Osteocyte (in vitro differentiated cells): ENCODE measurements around the gene FOXJ3. TPM values are rescaled to one million over a fixed set of nuclear protein-coding genes. Genes with fewer than 3 reads are reported as not detected.

Experiments used
- DNase-seq: peaks from one replicate; pipeline ENCODE4 v3.0.0; 2021; ENCODE audit warnings: mixed read lengths; ENCODE audit not compliant: unreplicated experiment; ENCODE audit errors: extremely low spot score
- H3K27ac Mint-ChIP-seq: one replicate; pipeline ENCODE4 v1.8.0; 2021; ENCODE audit warnings: mild to moderate bottlenecking, mixed read lengths; ENCODE audit not compliant: unreplicated experiment
- H3K27me3 Mint-ChIP-seq: one replicate; pipeline ENCODE4 v1.8.0; 2021; ENCODE audit warnings: mixed read lengths; ENCODE audit not compliant: unreplicated experiment
- H3K36me3 Mint-ChIP-seq: one replicate; pipeline ENCODE4 v1.8.0; 2021; ENCODE audit warnings: mixed read lengths; ENCODE audit not compliant: unreplicated experiment
- H3K4me1 Mint-ChIP-seq: one replicate; pipeline ENCODE4 v1.8.0; 2021; ENCODE audit warnings: mixed read lengths; ENCODE audit not compliant: unreplicated experiment
- H3K4me3 Mint-ChIP-seq: one replicate; pipeline ENCODE4 v1.8.0; 2021; ENCODE audit warnings: mild to moderate bottlenecking, moderate library complexity, mixed read lengths; ENCODE audit not compliant: unreplicated experiment
- H3K9me3 Mint-ChIP-seq: one replicate; pipeline ENCODE4 v1.8.0; 2021; ENCODE audit warnings: mixed read lengths; ENCODE audit not compliant: unreplicated experiment
- CTCF ChIP-seq: fragments of 200-600 bp; sonication (generic); IDR thresholded peaks from 2 replicates; pipeline ENCODE4 v1.5.0; 2021; ENCODE audit warnings: antibody characterized with exemption, mild to moderate bottlenecking, moderate library complexity
- total RNA-seq: library from RNA; stranded (reverse); gene quantifications from 2 replicates; pipeline ENCODE4 v1.2.1, GENCODE V29; 2021

The FOXJ3 gene
- total RNA-seq, 1 donor from 2014 or later, result 34.6 TPM

- Mint-ChIP-seq H3K36me3 (peaks cover 47% of the 10 kb centered on the region), H3K4me1 (peaks cover 5% of the 10 kb centered on the region), H3K4me3 (no peak overlapping the region), H3K9me3 (no peaks in the 10 kb centered on the region), H3K27ac (no peak overlapping the region), H3K27me3 (no peaks in the 10 kb centered on the region)
- no peak for TF ChIP-seq CTCF
- no peak for DNase-seq
These were observed 143.7 kb downstream of the FOXJ3 start for GRCh38 chr1:42191319-42191718.

- no peak overlapping the region for H3K27ac Mint-ChIP-seq
- peaks cover 10% of the 10 kb centered on the region for H3K4me1 Mint-ChIP-seq
- TF ChIP-seq CTCF, result no peak
- no peaks in the 10 kb centered on the region for H3K27me3 Mint-ChIP-seq
- no peaks in the 10 kb centered on the region for H3K9me3 Mint-ChIP-seq
- H3K36me3 Mint-ChIP-seq, result peaks cover 52% of the 10 kb centered on the region
- no peak for DNase-seq
- no peak overlapping the region for H3K4me3 Mint-ChIP-seq
These were observed 144.8 kb downstream of the FOXJ3 start for GRCh38 chr1:42189931-42190853.

- no peak for TF ChIP-seq CTCF
- Mint-ChIP-seq H3K27ac (peak overlapping the region; percentile 52), H3K4me1 (peaks cover 10% of the 10 kb centered on the region), H3K36me3 (peaks cover 44% of the 10 kb centered on the region), H3K9me3 (no peaks in the 10 kb centered on the region), H3K4me3 (no peak overlapping the region), H3K27me3 (no peaks in the 10 kb centered on the region)
- no peak for DNase-seq
These were observed 148.9 kb downstream of the FOXJ3 start for GRCh38 chr1:42186152-42186551.

GRCh38 chr1:42184616-42185015 is 150.4 kb downstream of the FOXJ3 start:
- TF ChIP-seq CTCF, result no peak
- H3K4me1 Mint-ChIP-seq, result peaks cover 11% of the 10 kb centered on the region
- H3K36me3 Mint-ChIP-seq, result peaks cover 30% of the 10 kb centered on the region
- H3K4me3 Mint-ChIP-seq, result no peak overlapping the region
- no peak overlapping the region for H3K27ac Mint-ChIP-seq
- H3K9me3 Mint-ChIP-seq, result no peaks in the 10 kb centered on the region
- no peaks in the 10 kb centered on the region for H3K27me3 Mint-ChIP-seq
- no peak for DNase-seq

GRCh38 chr1:42183957-42184268 is 151.1 kb downstream of the FOXJ3 start:
- no peak for TF ChIP-seq CTCF
- H3K36me3 Mint-ChIP-seq, result peaks cover 23% of the 10 kb centered on the region
- no peak for DNase-seq
- no peaks in the 10 kb centered on the region for H3K9me3 Mint-ChIP-seq
- no peak overlapping the region for H3K4me3 Mint-ChIP-seq
- no peaks in the 10 kb centered on the region for H3K27me3 Mint-ChIP-seq
- H3K27ac Mint-ChIP-seq, result no peak overlapping the region
- H3K4me1 Mint-ChIP-seq, result peaks cover 15% of the 10 kb centered on the region
